GM18873 (cell line): Measurements from ENCODE around the gene DEFB124.
A peak's percentile ranks its signal among the peaks of the same experiment; 100 is the strongest.
"Not testable (repeated sequence)": the region's sequence is repeated elsewhere in the genome, so short reads cannot be mapped to it uniquely, and the experiment has no call there.

Experiments
- ATAC-seq: cut with Tn5 transposase; IDR thresholded peaks from one replicate; pipeline ENCODE4 v1.9.1; 2021; ENCODE audit warnings: mild to moderate bottlenecking, moderate library complexity, moderate number of reproducible peaks; ENCODE audit not compliant: unreplicated experiment, low FRiP score

The DEFB124 gene

DNA sequence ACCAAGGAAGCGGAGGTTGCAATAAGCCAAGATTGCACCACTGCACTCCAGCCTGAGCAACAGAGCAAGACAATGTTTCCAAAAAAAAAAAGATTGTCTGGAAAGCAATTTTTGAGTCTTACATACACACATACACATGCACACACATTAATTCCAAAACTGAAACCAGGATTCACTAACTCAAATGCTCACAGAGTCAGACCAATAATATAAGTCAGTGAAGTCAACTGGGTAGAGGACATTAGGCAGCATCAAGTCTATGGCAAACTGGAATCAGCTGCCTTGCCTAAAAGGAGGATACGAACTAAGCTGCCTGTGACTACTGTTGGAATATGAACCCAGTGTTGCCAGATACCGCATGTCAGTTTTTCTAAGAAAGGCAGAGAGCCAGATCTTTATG is 15.8 kb upstream of the DEFB124 start:
- no peak for ATAC-seq

DNA sequence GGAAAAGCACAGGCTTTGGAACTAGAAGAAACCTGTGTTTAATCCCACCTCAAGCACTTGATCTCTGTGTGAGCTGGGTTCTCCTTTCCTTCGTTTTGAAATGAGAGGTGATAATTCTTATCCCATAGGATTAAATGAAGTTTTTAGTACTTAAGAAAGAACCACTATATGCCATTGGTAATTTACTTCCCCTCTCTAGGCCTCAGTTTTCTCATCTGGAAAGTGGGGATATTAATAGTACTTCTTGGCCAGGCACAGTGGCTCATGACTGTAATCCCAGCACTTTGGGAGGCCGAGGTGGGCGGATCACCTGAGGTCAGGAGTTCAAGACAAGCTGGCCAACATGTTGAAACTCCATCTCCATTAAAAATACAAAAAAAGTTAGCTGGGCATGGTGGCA is 14.2 kb upstream of the DEFB124 start:
- no peak for ATAC-seq

DNA sequence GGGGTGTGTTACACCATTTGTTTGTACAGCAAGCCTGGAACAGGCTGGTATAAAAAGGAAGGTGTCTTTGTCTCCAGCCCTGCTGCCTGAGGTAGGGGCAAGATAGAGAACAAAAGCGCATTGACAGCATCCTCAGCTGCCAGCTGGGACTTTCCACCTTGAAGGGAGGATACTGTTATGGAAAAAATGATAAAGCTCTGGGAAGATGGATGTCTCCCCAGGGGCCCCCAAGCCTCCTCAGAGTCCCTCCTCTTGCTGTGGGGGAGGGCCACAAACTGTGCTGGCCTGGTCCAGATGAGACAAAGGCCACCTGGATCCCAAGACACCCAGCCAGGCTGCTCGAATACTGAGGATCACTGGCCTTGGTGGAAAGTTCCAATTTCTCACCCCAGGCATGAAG is 13.2 kb upstream of the DEFB124 start:
- ATAC-seq = no peak

DNA sequence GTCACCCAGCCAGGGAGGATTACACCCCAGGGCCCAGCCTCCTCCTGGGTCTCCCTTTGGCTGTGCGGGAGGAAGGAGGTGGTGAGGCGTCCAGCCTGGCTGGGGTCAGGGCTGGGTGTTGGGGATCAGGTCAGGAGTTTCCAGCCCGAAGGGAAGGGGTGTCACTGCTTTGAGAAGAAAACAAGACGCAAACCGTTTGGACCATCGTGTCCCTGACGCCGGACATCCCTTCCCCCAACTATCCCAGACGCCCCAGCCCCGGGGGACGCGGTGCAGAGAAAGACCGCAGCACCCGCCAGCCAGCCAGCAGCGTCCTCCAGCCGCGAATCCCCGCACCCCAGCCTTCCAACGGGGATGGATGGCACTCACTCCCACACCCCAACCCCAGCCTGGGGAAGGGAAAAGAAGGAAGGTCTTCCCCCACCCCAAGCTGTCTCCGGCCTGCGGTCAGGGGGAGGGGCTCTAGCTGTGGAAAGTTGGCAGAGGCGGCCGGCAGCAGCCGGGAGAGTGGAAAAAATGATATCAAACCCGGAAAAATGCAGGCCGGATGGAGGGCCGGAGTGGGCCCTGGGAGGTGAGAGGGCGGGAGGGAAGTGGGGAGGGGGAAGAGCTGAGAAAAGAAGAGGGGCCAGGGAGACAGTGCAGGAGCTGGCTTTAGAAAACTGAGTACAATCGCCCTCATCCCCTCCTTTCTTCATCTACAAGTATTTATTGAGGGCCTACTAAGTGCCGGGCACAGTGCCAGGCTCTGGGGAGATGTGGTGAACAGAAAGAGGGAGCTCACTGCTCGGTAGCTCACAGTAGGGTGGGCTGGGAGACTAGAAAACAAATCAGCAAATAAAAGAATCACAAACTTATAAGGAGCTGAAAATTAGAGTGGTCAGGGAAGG is 10.8 kb upstream of the DEFB124 start:
- no peak for ATAC-seq

DNA sequence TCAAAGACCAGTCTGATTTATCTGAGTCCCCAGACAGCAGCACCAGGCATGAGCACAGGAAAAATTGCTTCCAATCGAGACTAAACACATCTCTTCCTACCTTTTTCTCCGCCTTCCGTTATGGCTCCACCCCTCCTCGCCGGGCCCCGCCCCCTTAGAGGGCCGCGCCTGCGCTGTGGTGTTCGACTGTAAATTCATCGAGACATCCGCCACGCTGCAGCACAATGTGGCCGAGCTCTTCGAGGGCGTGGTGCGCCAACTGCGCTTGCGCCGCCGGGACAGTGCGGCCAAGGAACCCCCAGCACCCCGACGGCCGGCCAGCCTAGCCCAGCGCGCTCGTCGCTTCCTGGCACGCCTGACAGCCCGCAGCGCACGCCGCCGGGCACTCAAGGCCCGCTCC is 9.1 kb upstream of the DEFB124 start:
- ATAC-seq = no peak

DNA sequence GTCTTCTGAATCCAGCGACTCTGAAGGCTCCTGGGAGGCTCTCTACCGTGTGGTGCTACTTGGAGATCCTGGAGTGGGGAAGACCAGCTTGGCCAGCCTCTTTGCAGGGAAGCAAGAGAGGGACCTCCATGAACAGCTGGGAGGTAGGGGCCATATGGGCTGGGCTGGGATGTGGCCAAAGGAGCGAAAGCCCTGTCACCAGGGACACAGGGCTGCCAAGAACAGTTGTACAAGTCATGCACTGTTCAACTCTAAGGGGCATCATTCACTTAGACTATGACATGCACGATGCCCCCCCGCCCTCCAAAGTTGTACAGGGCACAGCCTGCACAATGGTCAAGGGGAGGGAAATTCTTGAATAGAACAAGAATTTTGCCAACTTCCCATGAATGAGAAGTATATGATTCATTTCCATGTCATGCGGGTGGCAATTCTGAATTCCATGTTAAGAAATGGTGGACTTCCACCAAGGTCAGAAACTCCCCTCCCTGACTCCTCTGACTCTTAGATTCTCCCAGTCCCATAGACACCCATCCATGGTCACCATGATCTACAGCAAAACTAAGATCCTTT is 1.8 kb upstream of the DEFB124 start:
- no peak for ATAC-seq

DNA sequence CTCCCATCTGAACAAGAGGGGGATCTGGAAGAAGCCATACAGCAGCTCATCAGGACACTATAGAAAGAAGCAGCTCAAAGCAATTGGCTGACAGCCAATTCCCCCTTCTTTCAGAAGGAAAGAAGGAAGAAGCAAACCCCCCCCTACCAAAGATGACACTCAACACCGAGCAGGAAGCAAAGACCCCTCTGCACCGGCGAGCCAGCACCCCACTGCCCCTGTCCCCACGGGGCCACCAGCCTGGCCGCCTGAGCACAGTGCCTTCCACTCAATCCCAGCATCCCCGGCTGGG is 1.3 kb upstream of the DEFB124 start:
- no peak for ATAC-seq

DNA sequence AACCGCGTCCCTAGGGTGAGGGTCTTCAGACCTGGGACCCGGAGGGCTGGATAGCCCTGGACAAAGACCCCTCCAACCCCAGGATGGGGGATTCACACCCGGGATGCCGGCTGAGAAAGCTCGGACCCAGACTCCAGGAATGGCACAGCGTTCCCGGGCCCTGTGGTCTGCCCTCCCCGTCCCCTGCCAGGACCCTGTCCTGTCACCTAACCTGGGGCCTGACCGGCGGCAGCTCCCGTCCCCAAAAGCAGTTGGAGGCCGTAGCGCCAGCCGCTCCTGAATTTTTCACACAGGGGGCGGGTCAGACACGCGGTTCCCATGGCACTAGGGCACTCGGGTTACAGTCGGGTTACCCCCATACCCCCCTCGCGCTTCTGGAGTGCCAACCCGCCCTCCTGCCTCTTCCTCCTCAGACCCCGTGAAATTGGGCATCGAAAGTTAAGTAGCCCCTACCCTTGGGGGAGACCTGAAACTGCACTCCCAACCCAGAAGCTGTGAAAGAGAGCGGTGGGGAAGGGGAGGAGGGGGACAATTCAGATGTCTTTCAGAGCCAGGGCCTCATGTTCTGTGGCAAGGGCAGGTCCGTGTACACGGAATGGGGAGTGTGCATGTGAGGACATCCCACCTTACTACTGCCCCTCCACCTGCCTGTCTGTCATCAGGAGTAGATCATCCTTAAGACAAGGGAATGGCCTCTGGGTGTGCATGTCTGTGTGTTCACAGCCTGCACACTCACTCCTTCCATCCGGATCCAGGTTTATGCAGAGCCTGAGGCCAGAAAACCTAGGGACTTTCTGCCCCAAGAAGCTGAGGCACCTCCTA is 756 bp upstream of the DEFB124 start:
- no peak for ATAC-seq

DNA sequence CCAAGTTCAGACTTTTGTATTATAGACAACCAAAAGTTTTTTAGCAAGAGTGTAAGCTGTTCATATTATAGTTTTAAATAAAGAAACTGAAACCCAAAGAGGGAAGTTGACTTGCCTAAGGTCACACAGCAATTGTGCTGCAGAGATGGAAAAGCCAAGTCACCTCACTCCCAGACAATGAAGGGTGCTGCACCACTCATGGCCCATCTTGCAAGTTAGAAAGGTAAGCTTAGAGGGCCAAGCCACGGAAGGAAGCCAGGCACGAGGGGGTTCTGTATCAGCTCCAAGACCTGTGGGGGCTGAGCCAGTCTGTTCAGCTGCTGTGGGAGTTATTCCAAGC is 860 bp downstream of the DEFB124 start:
- ATAC-seq = peak; percentile 44

DNA sequence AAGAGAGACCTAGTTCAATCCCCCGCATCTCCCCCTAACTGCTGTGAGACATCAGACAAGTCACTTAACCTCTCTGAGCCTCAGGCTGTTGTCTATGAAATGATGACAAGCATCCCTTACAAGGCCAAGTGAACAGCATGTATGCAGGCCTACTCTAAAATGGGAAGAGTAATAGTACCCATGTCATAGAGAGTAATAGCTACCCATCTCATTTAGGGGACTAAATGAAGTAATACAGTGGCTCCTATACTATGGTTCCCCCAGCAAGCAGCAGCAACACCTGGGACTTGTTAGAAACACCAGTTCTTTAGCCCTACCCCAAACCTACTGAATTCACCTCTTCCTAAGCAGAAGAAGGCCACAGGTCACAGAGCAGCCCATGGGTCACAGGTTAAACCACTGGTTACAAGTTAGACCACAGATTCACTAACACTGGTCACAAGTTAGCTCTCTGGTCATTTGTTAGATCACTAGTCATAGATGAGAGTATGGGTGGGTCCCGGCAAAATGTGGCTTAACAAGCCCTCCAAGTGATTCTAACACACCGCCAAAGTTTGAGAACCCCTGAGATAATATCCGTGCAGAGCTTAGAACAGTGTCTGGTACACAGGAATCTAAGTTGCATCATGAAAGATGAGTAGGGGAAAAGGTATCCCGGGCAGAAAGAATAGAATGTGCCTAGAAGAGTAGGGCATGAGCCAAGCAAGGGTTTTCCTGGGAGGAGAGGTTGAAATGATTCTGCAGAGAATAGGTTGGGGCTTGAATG is 1.4 kb downstream of the DEFB124 start:
- no peak for ATAC-seq

DNA sequence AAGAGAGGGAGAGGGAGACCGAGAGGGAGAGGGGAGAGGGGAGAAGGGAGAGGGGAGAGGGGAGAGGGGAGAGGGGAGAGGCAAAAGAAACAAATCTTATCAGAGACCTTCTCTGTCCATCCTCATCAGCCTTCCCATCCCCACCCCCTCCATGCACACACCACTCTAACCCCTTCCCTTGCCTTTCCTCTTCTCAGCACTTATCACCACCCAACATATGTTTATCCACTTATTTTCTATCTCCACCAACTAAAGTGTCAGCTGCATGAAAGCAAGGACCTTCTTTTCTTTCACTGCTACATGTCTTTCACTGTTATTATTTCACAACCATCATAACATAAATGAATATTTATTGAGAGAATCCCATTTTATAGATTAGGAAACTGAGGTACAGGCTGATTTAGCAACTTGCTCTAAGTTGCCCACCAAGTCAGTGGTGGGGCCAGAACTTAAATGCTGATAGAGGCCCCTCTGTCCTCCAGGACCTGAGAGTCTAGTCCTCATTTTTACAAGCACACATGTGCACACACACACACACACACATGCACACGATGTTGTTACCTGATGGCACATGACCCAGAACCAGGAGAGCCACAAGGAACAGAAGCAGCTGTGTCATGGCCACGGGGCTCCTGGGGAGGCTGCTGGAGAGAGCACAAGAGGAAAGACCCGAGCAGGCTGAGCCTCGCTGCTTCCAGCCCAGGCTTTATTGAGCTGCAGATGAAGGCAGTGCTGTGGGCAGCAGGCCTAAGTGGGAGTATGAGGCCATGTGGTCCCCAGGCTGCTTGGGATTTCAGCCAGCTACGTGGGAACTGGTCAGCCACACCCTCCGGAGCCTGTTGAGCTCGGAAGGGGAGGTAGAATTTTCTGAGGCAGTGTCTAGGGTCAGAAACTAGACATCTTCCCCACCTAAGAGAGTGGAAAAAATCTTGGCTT is 2.3 kb downstream of the DEFB124 start:
- ATAC-seq = no peak

DNA sequence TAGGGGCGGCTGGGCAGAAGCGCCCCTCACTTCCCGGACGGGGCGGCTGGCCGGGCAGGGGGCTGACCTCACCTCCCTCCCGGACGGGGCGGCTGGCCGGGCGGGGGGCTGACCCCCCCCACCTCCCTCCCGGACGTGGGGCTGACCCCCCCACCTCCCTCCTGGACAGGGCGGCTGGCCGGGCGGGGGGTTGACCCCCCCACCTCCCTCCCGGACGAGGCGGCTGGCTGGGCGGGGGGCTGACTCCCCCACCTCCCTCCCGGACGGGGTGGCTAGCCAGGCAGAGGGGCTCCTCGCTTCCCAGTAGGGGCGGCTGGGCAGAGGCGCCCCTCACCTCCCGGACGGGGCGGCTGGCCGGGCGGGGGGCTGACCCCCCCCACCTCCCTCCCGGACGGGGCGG is 4.0 kb downstream of the DEFB124 start:
- ATAC-seq = not testable (repeated sequence)

DNA sequence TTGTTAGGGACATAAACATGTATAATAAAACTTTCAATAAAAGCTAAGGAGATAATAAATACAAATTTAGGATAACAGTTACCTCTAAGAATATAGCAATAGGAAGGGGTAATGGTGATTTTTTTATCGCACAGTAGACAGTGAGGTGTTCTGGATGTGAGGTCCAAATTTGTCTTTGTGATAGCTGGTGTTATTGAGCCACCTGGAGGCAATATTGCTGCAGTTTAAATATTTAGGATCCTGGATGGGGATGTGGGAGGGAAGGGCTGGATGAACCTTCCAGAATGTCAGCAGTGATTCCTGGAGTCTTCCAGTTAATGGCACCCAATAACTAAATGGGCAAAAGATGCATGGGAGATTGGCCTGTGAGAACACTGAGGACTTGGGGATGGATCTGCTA is 20.6 kb downstream of the DEFB124 start:
- ATAC-seq = no peak

DNA sequence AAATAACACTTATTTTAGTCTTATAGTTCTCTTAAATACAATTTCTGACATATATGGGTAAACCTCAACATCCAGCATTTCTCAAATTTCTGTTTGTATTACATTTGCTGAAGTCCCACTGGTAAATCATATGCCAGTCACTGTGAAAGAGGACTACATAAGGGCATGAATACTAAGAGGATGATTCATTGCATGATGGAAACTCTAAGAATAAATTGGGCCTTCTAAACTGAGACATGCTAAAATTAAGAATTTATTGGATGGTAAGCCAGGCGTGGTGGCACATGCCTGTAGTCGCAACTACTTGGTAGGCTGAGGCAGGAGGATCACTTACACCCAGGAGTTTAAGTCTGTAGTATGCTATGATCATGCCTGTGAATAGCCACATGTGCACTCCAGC is 22.4 kb downstream of the DEFB124 start:
- no peak for ATAC-seq

DNA sequence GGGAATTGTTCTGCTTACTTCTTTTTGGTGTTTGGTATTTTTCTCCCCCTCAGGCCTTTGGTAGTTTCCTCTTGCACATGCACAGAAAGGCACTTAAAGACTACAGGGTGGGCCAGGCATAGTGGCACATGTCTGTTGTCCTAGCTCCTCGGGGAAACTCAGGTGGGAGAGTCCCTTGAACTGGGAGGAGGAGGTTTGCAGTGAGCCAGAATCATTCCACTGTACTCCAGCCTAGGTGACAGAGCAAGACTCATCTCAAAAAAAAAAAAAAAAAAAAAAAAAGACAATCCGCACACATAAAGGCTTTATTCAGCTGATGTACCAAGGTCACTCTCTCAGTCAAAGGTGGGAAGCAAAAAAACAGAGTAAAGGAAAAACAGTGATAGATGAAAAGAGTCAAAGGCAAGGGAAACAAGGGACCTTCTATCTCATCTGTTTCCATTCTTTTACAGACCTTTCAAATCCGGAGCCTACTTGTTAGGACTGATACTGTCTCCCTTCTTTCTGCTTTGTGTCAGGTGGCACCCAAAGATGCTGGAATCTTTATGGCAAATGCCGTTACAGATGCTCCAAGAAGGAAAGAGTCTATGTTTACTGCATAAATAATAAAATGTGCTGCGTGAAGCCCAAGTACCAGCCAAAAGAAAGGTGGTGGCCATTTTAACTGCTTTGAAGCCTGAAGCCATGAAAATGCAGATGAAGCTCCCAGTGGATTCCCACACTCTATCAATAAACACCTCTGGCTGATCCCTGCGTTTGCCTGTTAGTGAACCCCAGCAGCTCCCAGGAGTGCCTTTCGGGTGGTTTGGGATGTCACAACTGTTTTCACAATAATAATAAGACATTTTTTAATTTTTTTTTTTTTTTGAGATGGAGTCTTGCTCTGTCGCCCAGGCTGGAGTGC is 25.2 kb downstream of the DEFB124 start:
- no peak for ATAC-seq

DNA sequence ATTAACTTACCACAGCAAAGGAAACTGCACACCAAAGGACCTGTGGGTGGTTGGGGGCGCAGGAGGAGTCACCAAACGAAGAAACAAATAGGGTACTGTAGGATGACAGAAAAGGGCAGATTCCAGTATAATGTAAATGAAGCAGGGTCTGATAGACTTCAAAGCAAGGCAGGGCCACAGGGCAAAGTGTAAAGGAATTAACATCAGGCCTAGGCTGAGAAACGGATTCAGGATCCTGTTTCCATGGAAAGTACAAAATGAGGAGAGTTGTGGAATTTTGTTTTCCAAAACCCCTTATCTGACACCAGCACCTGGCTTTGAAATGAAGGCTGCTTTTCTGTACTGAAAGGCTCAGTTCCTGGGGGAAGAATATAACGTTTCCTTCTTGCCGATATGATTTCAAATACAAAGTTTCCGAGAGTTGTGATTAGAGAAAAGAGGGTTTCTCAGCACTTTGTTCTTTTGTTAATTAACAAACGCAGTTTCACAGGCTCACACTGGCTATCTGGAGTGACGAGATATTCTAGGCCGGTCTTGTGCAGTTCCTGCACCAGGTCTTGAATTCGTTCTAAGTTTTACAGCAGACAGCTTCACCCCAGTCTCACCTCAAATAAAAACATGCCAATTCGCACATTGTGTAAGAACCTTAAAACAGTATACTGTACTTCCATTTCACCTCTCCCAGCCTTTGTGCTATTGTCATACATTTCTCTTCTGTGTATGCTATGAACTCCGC is 28.7 kb downstream of the DEFB124 start:
- no peak for ATAC-seq

DNA sequence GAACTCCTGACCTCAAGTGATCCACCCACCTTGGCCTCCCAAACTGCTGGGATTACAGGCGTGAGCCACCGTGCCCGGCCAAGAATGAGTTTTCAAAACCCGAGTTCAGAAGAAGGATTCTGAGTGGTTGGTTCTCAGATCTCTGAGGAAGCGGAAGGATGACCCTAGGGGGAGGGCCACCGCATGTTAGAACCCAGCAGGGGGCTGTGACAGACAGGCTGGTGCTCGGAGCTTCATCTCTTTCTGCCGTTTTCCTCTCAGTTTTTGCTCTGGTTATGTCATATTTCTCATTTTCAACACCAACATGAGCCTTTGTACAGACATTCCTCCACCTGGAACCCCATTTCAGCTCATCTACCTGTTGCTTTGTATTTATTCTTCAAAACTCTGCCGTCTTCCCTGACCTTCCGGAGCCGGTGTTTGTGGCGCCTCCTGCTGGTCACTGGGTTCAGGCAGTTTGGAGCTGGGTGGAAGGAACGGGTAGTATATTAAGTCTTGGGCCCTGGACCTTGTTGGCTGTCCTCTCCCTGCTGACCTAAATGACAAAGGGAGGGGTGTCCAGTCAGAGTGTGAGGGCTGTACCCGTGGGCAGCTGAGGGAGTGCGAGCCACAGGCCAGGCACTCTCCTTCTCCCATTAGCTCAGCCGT is 34.8 kb downstream of the DEFB124 start, which contains the start of gene DEFB123:
Gene DEFB123 (plus strand): TSS at position 621 of the 648 bp plus-strand sequence. CDS start 67 bp downstream, outside the sequence.
- ATAC-seq = no peak
